NCI-H187 treated with DMSO at 0.1 percent for 48 hours (cell line): Measurements from ENCODE around the gene SNX8.
"Not testable (repeated sequence)": the region's sequence is repeated elsewhere in the genome, so short reads cannot be mapped to it uniquely, and the experiment has no call there.

Source experiments
- DNase-seq: peaks from one replicate; lab custom pipeline; 2025; lab: John Stamatoyannopoulos, UW

The SNX8 gene

GRCh38 chr7:2326951-2327350 is 12.7 kb upstream of the SNX8 start:
- DNase-seq = no peak

DNA sequence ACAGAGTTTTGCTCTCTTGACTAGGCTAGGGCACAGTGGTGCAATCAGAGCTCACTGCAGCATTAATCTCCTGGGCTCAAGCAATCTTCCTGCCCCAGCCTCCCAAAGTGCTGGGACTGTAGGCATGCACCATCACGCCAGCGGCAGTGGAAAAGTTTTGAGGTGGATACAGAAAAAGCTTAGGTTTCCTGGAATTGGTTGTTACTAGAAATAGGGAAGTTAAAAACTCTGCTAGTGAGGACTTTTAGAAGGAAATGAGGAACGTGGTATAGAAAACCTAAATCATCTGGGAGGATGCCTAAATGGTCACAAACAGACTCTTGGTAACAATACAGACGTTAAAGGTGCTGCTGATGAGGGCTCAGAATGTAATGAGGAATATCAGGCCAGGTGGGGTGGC is 10.9 kb upstream of the SNX8 start:
- no peak for DNase-seq

DNA sequence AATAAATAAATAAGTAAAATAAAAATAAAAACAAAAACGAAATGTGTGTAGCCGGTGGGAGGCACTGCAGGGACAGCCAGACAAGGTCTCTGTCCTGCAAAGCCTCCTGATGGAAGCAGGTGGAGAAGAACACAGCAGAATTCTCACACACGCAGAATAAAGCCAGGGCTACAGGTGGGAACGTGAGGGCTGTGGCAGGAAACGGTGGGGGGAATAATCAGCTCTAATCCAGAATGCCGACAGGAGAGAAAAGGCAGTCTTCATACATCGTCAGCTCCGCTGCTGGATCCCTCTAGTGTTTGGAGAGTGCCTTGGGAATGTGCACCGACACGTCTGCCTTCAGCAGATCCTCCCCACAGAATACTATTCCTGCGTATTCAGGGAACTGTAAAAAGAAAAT is 6.8 kb upstream of the SNX8 start:
- DNase-seq = no peak

- DNase-seq = no peak
Observed at GRCh38 chr7:2317556-2318293, 3.5 kb upstream of the SNX8 start.

DNA sequence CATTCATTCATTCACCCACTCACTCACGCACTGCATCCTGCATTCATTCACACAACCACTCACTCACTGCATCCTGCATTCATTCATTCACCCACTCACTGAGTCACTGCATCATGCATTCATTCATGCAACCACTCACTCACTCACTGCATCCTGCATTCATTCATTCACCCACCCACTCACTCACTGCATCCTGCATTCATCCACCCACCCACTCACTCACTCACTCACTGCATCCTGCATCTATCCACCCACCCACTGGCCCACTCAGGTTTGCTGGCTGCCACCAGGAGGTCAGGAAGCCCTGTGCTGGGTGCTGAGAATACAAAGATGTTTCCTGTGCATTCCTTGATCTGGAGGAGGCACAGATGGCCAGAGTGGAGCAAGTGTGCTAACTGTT is 2.3 kb upstream of the SNX8 start:
- no peak for DNase-seq

DNA sequence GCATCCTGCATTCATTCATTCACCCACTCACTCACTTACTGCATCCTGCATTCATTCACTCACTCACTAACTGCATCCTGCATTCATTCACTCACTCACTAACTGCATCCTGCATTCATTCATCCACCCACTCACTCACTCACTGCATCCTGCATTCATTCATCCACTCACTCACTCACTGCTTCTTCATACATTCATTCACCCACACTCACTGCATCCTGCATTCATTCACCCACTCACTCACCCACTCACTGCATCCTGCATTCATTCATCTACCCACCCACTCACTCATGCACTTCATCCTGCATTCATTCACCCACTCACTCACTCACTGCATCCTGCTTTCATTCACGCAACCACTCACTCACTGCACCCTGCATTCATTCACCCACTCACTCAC is 1.5 kb upstream of the SNX8 start:
- DNase-seq = no peak

GRCh38 chr7:2314956-2315530 is 802 bp upstream of the SNX8 start:
- not testable (repeated sequence) for DNase-seq

GRCh38 chr7:2313450-2314208 is 612 bp downstream of the SNX8 start:
- no peak for DNase-seq

GRCh38 chr7:2312267-2312929 is 1.8 kb downstream of the SNX8 start:
- DNase-seq = no peak

DNA sequence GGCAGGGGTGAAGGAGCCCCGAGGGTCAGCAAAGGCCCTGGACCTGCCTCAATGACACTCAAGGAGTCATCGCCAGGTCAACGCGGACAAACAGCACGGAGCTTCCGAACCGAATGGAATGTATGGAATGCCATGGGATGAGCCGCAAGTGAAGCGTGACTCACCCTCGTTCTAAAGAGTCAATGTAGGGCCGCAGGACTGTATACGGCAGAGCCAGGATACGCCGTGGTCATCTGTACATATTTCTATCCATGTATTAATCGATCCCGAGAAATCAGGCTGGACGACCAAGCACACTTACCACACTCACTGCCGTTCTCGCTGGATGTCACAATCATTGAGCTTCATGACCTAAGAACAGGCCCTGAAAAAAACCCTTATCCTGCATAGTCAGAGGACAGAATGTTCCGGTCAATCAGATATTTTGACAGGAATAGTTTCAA is 4.3 kb downstream of the SNX8 start:
- no peak for DNase-seq

GRCh38 chr7:2307690-2308107 is 6.5 kb downstream of the SNX8 start:
- no peak for DNase-seq

DNA sequence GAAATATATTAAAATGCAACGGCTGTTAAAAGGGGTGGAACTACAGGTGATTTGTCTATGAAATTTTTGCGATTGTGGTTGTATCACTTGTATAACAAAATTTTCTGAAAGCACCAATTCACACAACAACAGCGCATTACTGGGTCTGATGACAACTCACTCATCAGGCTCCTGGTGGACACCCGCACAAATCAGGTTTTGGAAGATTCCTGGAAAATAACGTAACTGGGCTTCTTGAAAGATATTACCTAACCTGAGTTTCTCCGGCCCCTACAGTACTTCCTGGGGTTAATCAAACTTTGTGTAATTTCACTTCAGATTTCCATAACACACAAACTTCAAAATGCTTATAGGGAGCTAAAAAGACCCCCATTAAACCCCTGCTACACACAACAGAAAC is 7.6 kb downstream of the SNX8 start:
- DNase-seq = no peak

- not testable (repeated sequence) for DNase-seq
Observed at GRCh38 chr7:2305258-2305657, 9.0 kb downstream of the SNX8 start.

DNA sequence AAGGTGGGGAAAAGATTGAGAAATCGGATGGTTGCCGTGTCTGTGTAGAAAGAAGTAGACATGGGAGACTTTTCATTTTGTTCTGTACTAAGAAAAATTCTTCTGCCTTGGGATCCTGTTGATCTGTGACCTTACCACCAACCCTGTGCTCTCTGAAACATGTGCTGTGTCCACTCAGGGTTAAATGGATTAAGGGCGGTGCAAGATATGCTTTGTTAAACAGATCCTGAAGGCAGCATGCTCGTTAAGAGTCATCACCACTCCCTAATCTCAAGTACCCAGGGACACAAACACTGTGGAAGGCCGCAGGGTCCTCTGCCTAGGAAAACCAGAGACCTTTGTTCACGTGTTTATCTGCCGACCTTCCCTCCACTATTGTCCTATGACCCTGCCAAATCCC is 10.7 kb downstream of the SNX8 start:
- DNase-seq = not testable (repeated sequence)

DNA sequence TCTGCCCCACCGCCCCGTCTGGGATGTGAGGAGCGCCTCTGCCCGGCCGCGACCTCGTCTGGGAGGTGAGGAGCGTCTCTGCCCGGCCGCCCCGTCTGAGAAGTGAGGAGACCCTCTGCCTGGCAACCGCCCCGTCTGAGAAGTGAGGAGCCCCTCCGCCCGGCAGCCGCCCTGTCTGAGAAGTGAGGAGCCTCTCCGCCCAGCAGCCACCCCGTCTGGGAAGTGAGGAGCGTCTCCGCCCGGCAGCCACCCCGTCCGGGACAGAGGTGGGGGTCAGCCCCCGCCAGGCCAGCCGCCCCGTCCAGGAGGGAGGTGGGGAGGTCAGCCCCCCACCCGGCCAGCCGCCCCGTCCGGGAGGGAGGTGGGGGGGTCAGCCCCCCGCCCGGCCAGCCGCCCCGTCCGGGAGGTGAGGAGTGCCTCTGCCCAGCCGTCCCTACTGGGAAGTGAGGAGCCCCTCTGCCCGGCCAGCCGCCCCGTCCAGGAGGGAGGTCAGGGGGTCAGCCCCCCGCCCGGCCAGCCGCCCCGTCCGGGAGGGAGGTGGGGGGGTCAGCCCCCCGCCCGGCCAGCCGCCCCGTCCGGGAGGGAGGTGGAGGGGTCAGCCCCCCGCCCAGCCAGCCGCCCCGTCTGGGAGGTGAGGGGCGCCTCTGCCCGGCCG is 11.4 kb downstream of the SNX8 start:
- DNase-seq = not testable (repeated sequence)

GRCh38 chr7:2301511-2301863 is 12.8 kb downstream of the SNX8 start:
- DNase-seq = no peak

GRCh38 chr7:2299870-2300512 is 14.2 kb downstream of the SNX8 start:
- no peak for DNase-seq

DNA sequence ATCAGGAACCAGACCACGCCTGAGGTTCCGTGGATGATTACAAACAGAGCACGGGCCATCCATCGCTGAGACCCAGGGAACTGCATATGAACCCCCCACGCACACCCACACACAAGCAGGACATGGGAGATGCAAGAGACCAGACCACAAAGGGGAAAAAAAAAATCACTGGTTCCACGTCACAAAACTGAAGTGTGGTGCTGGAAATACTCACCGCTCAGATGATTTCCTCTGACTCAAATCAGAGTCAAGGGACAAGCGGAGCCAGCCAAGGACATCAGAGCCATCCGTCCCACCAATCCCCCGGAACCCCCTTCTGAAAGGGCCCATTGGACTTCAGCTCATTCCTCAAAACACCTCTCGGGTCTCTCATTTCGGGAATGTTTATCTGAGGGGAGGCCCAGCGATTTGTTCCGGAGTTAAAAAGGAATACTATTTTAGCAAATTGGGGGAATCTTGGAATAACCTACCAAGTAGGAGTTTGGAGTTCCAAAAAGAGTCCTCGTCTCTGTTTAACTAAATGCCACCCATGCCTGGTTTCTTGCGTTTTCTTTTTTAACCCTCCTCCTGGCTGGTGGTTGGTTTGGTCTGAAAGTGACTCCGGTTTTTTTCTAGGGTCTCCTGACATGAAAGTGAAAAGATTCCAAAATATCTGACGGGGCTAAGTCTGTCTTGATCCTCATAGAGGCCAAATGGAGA is 15.0 kb downstream of the SNX8 start:
- no peak for DNase-seq

DNA sequence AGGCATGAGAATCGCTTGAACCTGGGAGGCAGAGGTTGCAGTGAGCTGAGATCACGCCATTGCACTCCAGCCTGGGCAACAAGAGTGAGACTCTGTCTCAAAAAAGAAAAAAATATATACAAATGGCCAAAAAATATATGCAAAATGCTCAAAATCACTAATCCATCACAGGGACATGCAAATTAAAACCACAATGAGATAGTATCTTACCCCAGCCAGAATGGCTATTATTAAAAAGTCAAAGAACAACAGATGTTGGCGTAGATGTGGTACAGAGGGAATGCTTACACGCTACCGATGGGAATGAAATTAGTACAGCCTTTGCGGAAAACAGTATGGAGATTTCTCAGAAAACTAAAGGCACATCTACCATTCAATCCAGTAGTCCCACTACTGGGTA is 17.4 kb downstream of the SNX8 start:
- no peak for DNase-seq

GRCh38 chr7:2295936-2296620 is 18.2 kb downstream of the SNX8 start:
- no peak for DNase-seq
